Measurements from ENCODE around the gene AMY1A.
"Not testable (repeated sequence)": the region's sequence is repeated elsewhere in the genome, so short reads cannot be mapped to it uniquely, and the experiment has no call there.

AMY1A gene

GRCh38 chr1:103655460-103655859 is at the start of gene AMY1A:
Gene AMY1A, plus strand, starts transcription at chr1:103655760. Its CDS starts 571 bp downstream, at chr1:103656331.
- H3K4me2 ChIP-seq (ENCODE audit: insufficient read depth, low read length); ATAC-seq (ENCODE audit: insufficient read depth, low read depth); H3K4me3 ChIP-seq (ENCODE audit: low read depth in 1 of 2, low read length in 2 of 2); H3K9ac ChIP-seq (ENCODE audit: low read depth, low read length); H3K79me2 ChIP-seq (ENCODE audit: insufficient read depth, low read length); H3K27ac ChIP-seq (ENCODE audit: low read length); DNase-seq; H4K20me1 ChIP-seq (ENCODE audit: insufficient read depth, low read length); H3K36me3 ChIP-seq (ENCODE audit: insufficient read depth, low read length); H2AFZ ChIP-seq (ENCODE audit: low read depth, low read length); H3K9me3 ChIP-seq (ENCODE audit: insufficient read depth, low read length, severe bottlenecking); H3K27me3 ChIP-seq (ENCODE audit: insufficient read depth, low read length, poor library complexity); H3K4me1 ChIP-seq (ENCODE audit: insufficient read depth, low read length): not testable (repeated sequence)

GRCh38 chr1:103616362-103616761 is 39.2 kb upstream of the AMY1A start:
- H3K4me1 ChIP-seq (ENCODE audit: insufficient read depth, low read length) = no peaks in the 10 kb centered on the region
- H3K9ac ChIP-seq (ENCODE audit: low read depth, low read length) = no peak overlapping the region
- no peaks in the 10 kb centered on the region for H3K9me3 ChIP-seq (ENCODE audit: insufficient read depth, low read length, severe bottlenecking)
- H3K4me3 ChIP-seq (ENCODE audit: low read depth in 1 of 2, low read length in 2 of 2) = no peak overlapping the region
- H3K36me3 ChIP-seq (ENCODE audit: insufficient read depth, low read length) = no peaks in the 10 kb centered on the region
- no peaks in the 10 kb centered on the region for H4K20me1 ChIP-seq (ENCODE audit: insufficient read depth, low read length)
- H3K79me2 ChIP-seq (ENCODE audit: insufficient read depth, low read length) = no peaks in the 10 kb centered on the region
- no peak overlapping the region for H3K4me2 ChIP-seq (ENCODE audit: insufficient read depth, low read length)
- ATAC-seq (ENCODE audit: insufficient read depth, low read depth) (no peak), DNase-seq (no peak)
- H3K27ac ChIP-seq (ENCODE audit: low read length) = no peak overlapping the region
- no peak for TF ChIP-seq CTCF (IDR thresholded peaks at IDR 0.05; ENCODE audit: borderline replicate concordance, extremely low read depth, low read length, poor library complexity, severe bottlenecking)
- no peak for TF ChIP-seq EZH2 (IDR thresholded peaks at IDR 0.05; ENCODE audit: borderline replicate concordance, low read depth, low read length, severe bottlenecking)
- H2AFZ ChIP-seq (ENCODE audit: low read depth, low read length) = no peak overlapping the region
- no peaks in the 10 kb centered on the region for H3K27me3 ChIP-seq (ENCODE audit: insufficient read depth, low read length, poor library complexity)

- H3K9me3 ChIP-seq (ENCODE audit: insufficient read depth, low read length, severe bottlenecking); H2AFZ ChIP-seq (ENCODE audit: low read depth, low read length); H3K27ac ChIP-seq (ENCODE audit: low read length): not testable (repeated sequence)
Measured at GRCh38 chr1:103616994-103617477, 38.5 kb upstream of the AMY1A start, which contains the start of gene AMY2A. Gene AMY2A, plus strand, starts transcription at chr1:103617427. Its CDS starts 14 bp downstream, at chr1:103617441.

GRCh38 chr1:103627436-103627835 is 28.1 kb upstream of the AMY1A start:
- H4K20me1 ChIP-seq (ENCODE audit: insufficient read depth, low read length); H3K4me3 ChIP-seq (ENCODE audit: low read depth in 1 of 2, low read length in 2 of 2); DNase-seq; H3K9ac ChIP-seq (ENCODE audit: low read depth, low read length); H3K36me3 ChIP-seq (ENCODE audit: insufficient read depth, low read length); H2AFZ ChIP-seq (ENCODE audit: low read depth, low read length); H3K4me2 ChIP-seq (ENCODE audit: insufficient read depth, low read length); H3K27me3 ChIP-seq (ENCODE audit: insufficient read depth, low read length, poor library complexity); H3K4me1 ChIP-seq (ENCODE audit: insufficient read depth, low read length); H3K27ac ChIP-seq (ENCODE audit: low read length); H3K79me2 ChIP-seq (ENCODE audit: insufficient read depth, low read length); H3K9me3 ChIP-seq (ENCODE audit: insufficient read depth, low read length, severe bottlenecking); ATAC-seq (ENCODE audit: insufficient read depth, low read depth): not testable (repeated sequence)

More at GRCh38 chr1:103616994-103617477, 38.5 kb upstream of the AMY1A start, which contains the start of gene AMY2A:
- H3K9ac ChIP-seq (ENCODE audit: low read depth, low read length); H3K79me2 ChIP-seq (ENCODE audit: insufficient read depth, low read length); H3K4me3 ChIP-seq (ENCODE audit: low read depth in 1 of 2, low read length in 2 of 2); H3K4me1 ChIP-seq (ENCODE audit: insufficient read depth, low read length); H3K27me3 ChIP-seq (ENCODE audit: insufficient read depth, low read length, poor library complexity); ATAC-seq (ENCODE audit: insufficient read depth, low read depth); DNase-seq; H3K4me2 ChIP-seq (ENCODE audit: insufficient read depth, low read length); H4K20me1 ChIP-seq (ENCODE audit: insufficient read depth, low read length); H3K36me3 ChIP-seq (ENCODE audit: insufficient read depth, low read length): not testable (repeated sequence)

- H3K9ac ChIP-seq (ENCODE audit: low read depth, low read length); H3K9me3 ChIP-seq (ENCODE audit: insufficient read depth, low read length, severe bottlenecking); ATAC-seq (ENCODE audit: insufficient read depth, low read depth); H3K4me3 ChIP-seq (ENCODE audit: low read depth in 1 of 2, low read length in 2 of 2); H3K36me3 ChIP-seq (ENCODE audit: insufficient read depth, low read length); H3K79me2 ChIP-seq (ENCODE audit: insufficient read depth, low read length); H3K27me3 ChIP-seq (ENCODE audit: insufficient read depth, low read length, poor library complexity); H2AFZ ChIP-seq (ENCODE audit: low read depth, low read length); DNase-seq; H3K27ac ChIP-seq (ENCODE audit: low read length); H4K20me1 ChIP-seq (ENCODE audit: insufficient read depth, low read length); H3K4me1 ChIP-seq (ENCODE audit: insufficient read depth, low read length); H3K4me2 ChIP-seq (ENCODE audit: insufficient read depth, low read length): not testable (repeated sequence)
Measured at GRCh38 chr1:103641194-103641593, 14.4 kb upstream of the AMY1A start.

GRCh38 chr1:103643908-103644307 is 11.7 kb upstream of the AMY1A start:
- not testable (repeated sequence) for H3K27ac ChIP-seq (ENCODE audit: low read length); H2AFZ ChIP-seq (ENCODE audit: low read depth, low read length); H3K36me3 ChIP-seq (ENCODE audit: insufficient read depth, low read length); H3K4me2 ChIP-seq (ENCODE audit: insufficient read depth, low read length); H3K9me3 ChIP-seq (ENCODE audit: insufficient read depth, low read length, severe bottlenecking); ATAC-seq (ENCODE audit: insufficient read depth, low read depth); H3K27me3 ChIP-seq (ENCODE audit: insufficient read depth, low read length, poor library complexity); H3K4me1 ChIP-seq (ENCODE audit: insufficient read depth, low read length); H3K9ac ChIP-seq (ENCODE audit: low read depth, low read length); H3K4me3 ChIP-seq (ENCODE audit: low read depth in 1 of 2, low read length in 2 of 2); DNase-seq; H3K79me2 ChIP-seq (ENCODE audit: insufficient read depth, low read length); H4K20me1 ChIP-seq (ENCODE audit: insufficient read depth, low read length)

GRCh38 chr1:103650305-103650704 is 5.3 kb upstream of the AMY1A start:
- H3K4me1 ChIP-seq (ENCODE audit: insufficient read depth, low read length); H3K4me3 ChIP-seq (ENCODE audit: low read depth in 1 of 2, low read length in 2 of 2); H3K9me3 ChIP-seq (ENCODE audit: insufficient read depth, low read length, severe bottlenecking); H3K79me2 ChIP-seq (ENCODE audit: insufficient read depth, low read length); H2AFZ ChIP-seq (ENCODE audit: low read depth, low read length); H3K4me2 ChIP-seq (ENCODE audit: insufficient read depth, low read length); DNase-seq; H3K27me3 ChIP-seq (ENCODE audit: insufficient read depth, low read length, poor library complexity); H3K36me3 ChIP-seq (ENCODE audit: insufficient read depth, low read length); H4K20me1 ChIP-seq (ENCODE audit: insufficient read depth, low read length); ATAC-seq (ENCODE audit: insufficient read depth, low read depth); H3K9ac ChIP-seq (ENCODE audit: low read depth, low read length); H3K27ac ChIP-seq (ENCODE audit: low read length): not testable (repeated sequence)
